DOHH2 (cell line): ENCODE results near the gene NHLRC2.

Source experiments
- EZH2phosphoT487 ChIP-seq: fragments of 200-600 bp; sonication (generic); IDR thresholded peaks from 2 replicates; pipeline ENCODE4 v1.6.1; 2017; ENCODE audit warnings: borderline replicate concordance, mild to moderate bottlenecking, antibody characterized with exemption, low read length, moderate library complexity, mixed read lengths
- TF ChIP-seq, protein P1 (sequence below): fragments of 200-600 bp; sonication (generic); IDR thresholded peaks from one replicate; pipeline ENCODE4 v1.5.1; 2014; ENCODE audit warnings: antibody characterized with exemption, mild to moderate bottlenecking, low read depth, low read length; ENCODE audit not compliant: poor library complexity, severe bottlenecking

DNA sequence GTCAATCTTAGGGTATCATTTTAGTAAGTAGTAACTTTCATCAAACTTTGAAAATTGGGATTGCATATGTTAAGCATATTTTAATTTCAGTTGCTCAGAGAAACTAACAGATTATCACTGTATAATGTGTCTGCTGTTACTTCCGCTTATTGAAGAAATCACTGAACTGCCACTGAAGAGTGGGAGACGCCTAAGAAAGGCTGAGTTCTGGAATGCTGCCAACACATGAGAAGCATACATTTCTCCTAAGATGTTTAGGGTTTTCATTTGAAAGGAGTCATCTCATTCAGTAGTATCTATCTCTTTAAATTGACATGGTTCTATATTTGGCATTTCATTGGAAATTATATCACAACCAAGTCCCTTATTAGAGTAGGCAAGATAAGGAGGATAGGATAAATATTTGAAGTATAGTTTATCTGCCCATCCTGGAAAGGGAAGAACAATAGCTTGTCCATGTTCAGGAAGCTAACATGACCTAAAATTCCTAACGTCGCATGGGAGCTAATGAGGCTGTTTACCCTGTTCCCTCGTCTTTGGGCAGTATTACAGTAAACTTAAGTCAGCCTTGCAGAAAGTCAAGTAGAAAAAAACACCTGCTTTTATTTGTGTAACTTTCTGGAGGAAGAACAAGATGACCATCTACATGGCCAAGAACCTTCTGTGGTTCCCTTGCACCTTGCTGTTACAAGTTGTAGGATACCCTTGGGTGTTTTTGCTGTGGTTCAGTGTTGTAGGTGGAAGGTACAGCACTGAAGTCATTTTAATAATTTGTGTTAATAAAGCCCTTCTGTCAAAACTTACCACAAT is 67.3 kb downstream of the NHLRC2 start:
- TF ChIP-seq EZH2phosphoT487: no peak
- TF ChIP-seq, protein P1, sequence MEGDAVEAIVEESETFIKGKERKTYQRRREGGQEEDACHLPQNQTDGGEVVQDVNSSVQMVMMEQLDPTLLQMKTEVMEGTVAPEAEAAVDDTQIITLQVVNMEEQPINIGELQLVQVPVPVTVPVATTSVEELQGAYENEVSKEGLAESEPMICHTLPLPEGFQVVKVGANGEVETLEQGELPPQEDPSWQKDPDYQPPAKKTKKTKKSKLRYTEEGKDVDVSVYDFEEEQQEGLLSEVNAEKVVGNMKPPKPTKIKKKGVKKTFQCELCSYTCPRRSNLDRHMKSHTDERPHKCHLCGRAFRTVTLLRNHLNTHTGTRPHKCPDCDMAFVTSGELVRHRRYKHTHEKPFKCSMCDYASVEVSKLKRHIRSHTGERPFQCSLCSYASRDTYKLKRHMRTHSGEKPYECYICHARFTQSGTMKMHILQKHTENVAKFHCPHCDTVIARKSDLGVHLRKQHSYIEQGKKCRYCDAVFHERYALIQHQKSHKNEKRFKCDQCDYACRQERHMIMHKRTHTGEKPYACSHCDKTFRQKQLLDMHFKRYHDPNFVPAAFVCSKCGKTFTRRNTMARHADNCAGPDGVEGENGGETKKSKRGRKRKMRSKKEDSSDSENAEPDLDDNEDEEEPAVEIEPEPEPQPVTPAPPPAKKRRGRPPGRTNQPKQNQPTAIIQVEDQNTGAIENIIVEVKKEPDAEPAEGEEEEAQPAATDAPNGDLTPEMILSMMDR: no peak
